Progenitor cell of endocrine pancreas (in vitro differentiated cells): ENCODE results near the gene CLSTN2. TPM values are rescaled to one million over a fixed set of nuclear protein-coding genes. Genes with fewer than 3 reads are reported as not detected.
A peak's percentile ranks its signal among the peaks of the same experiment; 100 is the strongest.

Experiments used
- DNase-seq: peaks from one replicate; pipeline ENCODE4 v3.0.0; 2021; ENCODE audit warnings: low spot score; ENCODE audit not compliant: unreplicated experiment
- H3K27ac Mint-ChIP-seq: 2 replicates; pipeline ENCODE4 v1.8.0; 2021; ENCODE audit warnings: mild to moderate bottlenecking, moderate library complexity, mixed read lengths
- H3K27me3 Mint-ChIP-seq: 2 replicates; pipeline ENCODE4 v1.8.0; 2021; ENCODE audit warnings: mixed read lengths
- H3K36me3 Mint-ChIP-seq: 2 replicates; pipeline ENCODE4 v1.8.0; 2022; ENCODE audit warnings: mixed read lengths; ENCODE audit not compliant: insufficient read depth
- H3K4me1 Mint-ChIP-seq: 2 replicates; pipeline ENCODE4 v1.8.0; 2021; ENCODE audit warnings: low read depth, mixed read lengths
- H3K4me3 Mint-ChIP-seq: 2 replicates; pipeline ENCODE4 v1.8.0; 2021; ENCODE audit warnings: low read depth, mild to moderate bottlenecking, moderate library complexity, mixed read lengths
- H3K9me3 Mint-ChIP-seq: 2 replicates; pipeline ENCODE4 v1.8.0; 2021; ENCODE audit warnings: low read depth, mixed read lengths
- total RNA-seq: library from RNA; stranded (reverse); gene quantifications from 2 replicates; pipeline ENCODE4 v1.2.1, GENCODE V29; 2021
- TF ChIP-seq, protein P1 (sequence below): fragments of 200-600 bp; sonication (generic); IDR thresholded peaks from one replicate; pipeline ENCODE4 v1.5.0; 2021; ENCODE audit warnings: antibody characterized with exemption, mild to moderate bottlenecking; ENCODE audit not compliant: unreplicated experiment

Gene CLSTN2
- total RNA-seq, 1 donor from 2014 or later, result 2.8 TPM

DNA sequence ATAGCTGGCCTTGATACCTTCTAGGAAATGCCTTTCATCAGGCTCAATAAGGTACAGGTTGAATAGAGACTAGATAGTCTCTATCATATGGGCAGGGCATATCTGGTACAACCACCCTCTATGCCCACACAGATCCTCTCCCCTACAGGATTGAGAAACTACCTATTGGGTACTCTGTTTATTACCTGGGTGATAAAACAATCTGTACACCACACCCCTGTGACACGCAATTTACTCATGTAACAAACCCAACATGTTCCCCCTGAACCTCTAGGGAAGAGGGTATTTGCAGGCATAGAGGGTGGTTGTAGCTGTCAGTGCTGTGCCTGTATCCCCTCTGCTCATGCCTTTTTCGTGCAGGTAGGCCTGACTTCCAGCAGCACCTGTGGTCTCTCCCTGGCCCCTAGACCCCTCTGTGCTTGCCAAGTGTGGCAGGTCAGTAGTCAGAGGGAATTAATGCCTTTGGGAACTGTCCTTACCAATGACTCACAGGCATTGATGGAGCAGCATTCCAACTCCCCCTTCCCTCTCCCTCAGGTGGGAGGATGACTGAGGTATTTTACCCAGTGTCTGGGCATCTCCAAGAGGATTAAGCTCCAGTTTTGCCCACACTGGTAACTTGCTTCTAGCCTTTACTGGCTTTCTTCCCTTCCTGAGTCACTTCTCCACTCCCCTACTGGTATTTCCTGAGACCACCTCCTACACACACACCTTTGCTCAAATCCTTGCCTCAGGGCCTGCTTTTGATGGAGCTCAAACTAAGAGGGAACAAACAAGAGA, 18.3 kb downstream of the CLSTN2 start:
- TF ChIP-seq, protein P1, sequence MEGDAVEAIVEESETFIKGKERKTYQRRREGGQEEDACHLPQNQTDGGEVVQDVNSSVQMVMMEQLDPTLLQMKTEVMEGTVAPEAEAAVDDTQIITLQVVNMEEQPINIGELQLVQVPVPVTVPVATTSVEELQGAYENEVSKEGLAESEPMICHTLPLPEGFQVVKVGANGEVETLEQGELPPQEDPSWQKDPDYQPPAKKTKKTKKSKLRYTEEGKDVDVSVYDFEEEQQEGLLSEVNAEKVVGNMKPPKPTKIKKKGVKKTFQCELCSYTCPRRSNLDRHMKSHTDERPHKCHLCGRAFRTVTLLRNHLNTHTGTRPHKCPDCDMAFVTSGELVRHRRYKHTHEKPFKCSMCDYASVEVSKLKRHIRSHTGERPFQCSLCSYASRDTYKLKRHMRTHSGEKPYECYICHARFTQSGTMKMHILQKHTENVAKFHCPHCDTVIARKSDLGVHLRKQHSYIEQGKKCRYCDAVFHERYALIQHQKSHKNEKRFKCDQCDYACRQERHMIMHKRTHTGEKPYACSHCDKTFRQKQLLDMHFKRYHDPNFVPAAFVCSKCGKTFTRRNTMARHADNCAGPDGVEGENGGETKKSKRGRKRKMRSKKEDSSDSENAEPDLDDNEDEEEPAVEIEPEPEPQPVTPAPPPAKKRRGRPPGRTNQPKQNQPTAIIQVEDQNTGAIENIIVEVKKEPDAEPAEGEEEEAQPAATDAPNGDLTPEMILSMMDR, result no peak
- Mint-ChIP-seq H3K27me3 (peaks cover 9% of the 10 kb centered on the region), H3K36me3 (no peaks in the 10 kb centered on the region), H3K4me1 (peaks cover 8% of the 10 kb centered on the region), H3K9me3 (no peaks in the 10 kb centered on the region), H3K4me3 (no peak overlapping the region), H3K27ac (no peak overlapping the region)
- no peak for DNase-seq

DNA sequence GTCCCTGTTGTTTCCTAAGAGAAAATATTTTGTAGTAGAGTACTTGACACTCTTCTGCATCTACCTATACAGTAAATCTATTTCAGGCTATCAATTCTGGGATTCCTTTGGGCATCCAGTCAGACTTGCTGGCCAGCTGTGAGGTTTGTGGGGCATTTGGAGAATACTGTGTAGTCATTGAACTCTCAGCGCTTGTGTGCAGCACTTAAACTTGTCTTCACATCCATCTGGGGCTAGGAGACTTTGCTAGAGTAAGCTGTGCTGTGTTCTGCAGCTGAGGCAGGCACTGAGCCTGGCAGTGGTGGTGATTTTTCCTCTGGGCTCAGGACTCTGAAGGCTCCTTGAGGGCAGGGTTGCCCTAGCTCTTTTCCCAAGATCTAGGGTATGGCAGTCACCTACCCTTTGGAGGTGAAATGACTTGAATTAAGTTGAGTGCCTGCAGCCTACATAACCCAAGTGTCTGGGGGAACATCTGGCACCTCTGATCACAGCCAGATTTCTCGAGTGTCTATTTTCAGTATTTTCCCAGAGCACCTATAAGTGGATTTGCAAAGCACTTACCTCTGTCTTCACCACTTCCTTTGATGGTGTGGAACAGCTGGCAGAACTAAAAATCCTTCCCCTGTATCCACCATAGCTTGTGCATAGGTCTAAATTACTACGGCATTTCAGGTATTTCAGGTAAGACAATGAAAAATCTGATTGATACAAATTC, 19.3 kb downstream of the CLSTN2 start:
- peaks cover 8% of the 10 kb centered on the region for H3K27me3 Mint-ChIP-seq
- H3K4me3 Mint-ChIP-seq, result no peak overlapping the region
- DNase-seq, result no peak
- peaks cover 8% of the 10 kb centered on the region for H3K4me1 Mint-ChIP-seq
- TF ChIP-seq, protein P1, result no peak
- H3K9me3 Mint-ChIP-seq, result no peaks in the 10 kb centered on the region
- no peak overlapping the region for H3K27ac Mint-ChIP-seq
- H3K36me3 Mint-ChIP-seq, result no peaks in the 10 kb centered on the region

DNA sequence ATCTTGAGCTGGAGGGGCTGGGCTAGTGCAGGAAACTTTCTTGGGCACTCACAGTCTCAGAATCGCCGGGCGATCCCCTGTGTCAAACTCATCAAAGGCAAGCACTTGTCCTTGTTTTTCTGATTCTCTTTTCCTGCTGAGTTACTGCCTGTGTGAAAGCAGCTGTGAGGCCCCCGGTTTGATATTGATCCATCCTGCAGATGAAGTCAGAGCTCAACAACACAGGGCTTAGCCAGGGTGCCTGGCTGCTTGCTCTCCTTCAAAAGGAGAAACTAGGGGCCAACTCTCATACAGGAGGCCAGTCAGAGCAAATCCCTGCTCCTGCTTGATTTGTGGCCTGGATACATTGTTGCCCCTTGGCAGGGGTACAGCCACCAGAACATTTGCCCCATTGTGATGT, 22.9 kb downstream of the CLSTN2 start:
- H3K27ac Mint-ChIP-seq, result peak overlapping the region; percentile 31
- DNase-seq, result no peak
- peaks cover 20% of the 10 kb centered on the region for H3K27me3 Mint-ChIP-seq
- TF ChIP-seq, protein P1, result no peak
- no peaks in the 10 kb centered on the region for H3K36me3 Mint-ChIP-seq
- no peak overlapping the region for H3K4me3 Mint-ChIP-seq
- peaks cover 8% of the 10 kb centered on the region for H3K4me1 Mint-ChIP-seq
- no peaks in the 10 kb centered on the region for H3K9me3 Mint-ChIP-seq

DNA sequence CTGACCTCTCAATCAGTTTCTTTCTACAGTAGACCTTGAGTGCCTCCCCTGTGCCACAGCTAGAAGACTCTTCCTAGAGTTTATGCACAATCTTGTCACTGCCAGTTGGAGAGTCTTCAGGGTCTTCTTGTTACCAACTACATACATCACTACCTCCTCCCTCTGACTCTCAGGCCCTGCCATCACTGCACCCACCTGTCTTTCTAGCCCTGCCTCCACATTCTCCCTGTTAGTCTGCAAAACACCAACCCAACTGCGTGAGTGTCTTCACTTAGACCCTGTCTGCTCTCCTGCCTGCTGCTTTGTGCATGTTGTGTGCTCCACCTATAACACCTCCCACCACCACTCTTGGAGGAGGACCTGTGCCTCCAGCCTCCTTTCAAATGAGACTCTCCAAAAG, 34.4 kb downstream of the CLSTN2 start:
- no peak overlapping the region for H3K27ac Mint-ChIP-seq
- H3K4me3 Mint-ChIP-seq, result no peak overlapping the region
- TF ChIP-seq, protein P1, result no peak
- no peaks in the 10 kb centered on the region for H3K4me1 Mint-ChIP-seq
- H3K9me3 Mint-ChIP-seq, result no peaks in the 10 kb centered on the region
- DNase-seq, result no peak
- peaks cover 25% of the 10 kb centered on the region for H3K27me3 Mint-ChIP-seq
- no peaks in the 10 kb centered on the region for H3K36me3 Mint-ChIP-seq

DNA sequence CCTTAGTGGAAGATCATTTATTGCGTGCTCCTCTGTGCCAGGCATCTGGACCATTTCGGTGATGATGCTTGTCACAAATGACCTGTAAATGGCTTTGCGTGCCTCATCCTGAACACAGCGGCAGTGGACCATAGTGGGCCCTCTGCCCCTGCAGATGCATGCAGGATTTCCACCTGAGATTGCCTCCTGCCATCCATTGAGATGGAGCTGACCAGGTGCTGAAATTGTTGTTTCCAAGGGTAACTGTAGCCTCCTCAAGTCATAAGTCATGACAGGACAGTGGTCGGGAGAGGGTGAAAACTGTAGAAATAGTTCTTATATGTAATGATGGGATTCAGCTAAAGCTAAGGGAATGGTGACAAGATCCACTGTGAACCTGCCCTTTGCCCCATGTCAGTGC, 35.5 kb downstream of the CLSTN2 start:
- no peak overlapping the region for H3K4me3 Mint-ChIP-seq
- H3K36me3 Mint-ChIP-seq, result no peaks in the 10 kb centered on the region
- no peaks in the 10 kb centered on the region for H3K4me1 Mint-ChIP-seq
- TF ChIP-seq, protein P1, result no peak
- H3K9me3 Mint-ChIP-seq, result no peaks in the 10 kb centered on the region
- DNase-seq, result no peak
- H3K27me3 Mint-ChIP-seq, result peaks cover 23% of the 10 kb centered on the region
- no peak overlapping the region for H3K27ac Mint-ChIP-seq
